Lower leg skin (tissue), 4 donors: ENCODE results near the gene PLCB1. TPM values are rescaled to one million over a fixed set of nuclear protein-coding genes. Genes with fewer than 3 reads are reported as not detected.

Experiments
- DNase-seq, 2 donors: peaks; one replicate each; pipeline ENCODE4 v3.0.0-alpha.2; 2019; ENCODE audit warnings: low spot score in 2 of 2
- H3K4me3 ChIP-seq: fragments of 200-600 bp; sonication (generic); 2 replicates; pipeline ENCODE4 v1.5.1; 2017; ENCODE audit warnings: mild to moderate bottlenecking, low read depth; ENCODE audit not compliant: poor library complexity, severe bottlenecking
- POLR2A ChIP-seq, 2 donors: fragments of 450-650 bp; IDR thresholded peaks; one replicate each; pipeline ENCODE4 v1.6.1; 2016 to 2017; ENCODE audit warnings: antibody characterized with exemption in 2 of 2, mild to moderate bottlenecking in 1 of 2, moderate library complexity in 1 of 2
- WGBS, 2 donors: methylation state at CpG; one replicate each; pipeline ENCODE4 v1.1.5; 2018; 5-methylcytosine and 5-hydroxymethylcytosine counted together
- intact Hi-C: fragments of 100-400 bp; cut with DNase I; formaldehyde crosslinking; loops from one replicate; pipeline ENCODE4 v1.15.0; 2023; ENCODE audit warnings: low total_unique reads
- total RNA-seq, 4 donors: library from RNA; depleted of rRNA; stranded (reverse); fragments of >200 nt; gene quantifications; one replicate each; pipeline ENCODE4 v1.1.0, GENCODE V29; 2016
- TF ChIP-seq, protein P1 (sequence below), 3 donors: fragments of 450-650 bp; IDR thresholded peaks; one replicate each; pipeline ENCODE4 v1.5.1; 2016; ENCODE audit warnings: antibody characterized with exemption in 3 of 3, mild to moderate bottlenecking in 3 of 3, moderate library complexity in 2 of 3

The PLCB1 gene
- total RNA-seq, 4 donors from 2014 or later: 4.1 to 16.2 (median 9.1) TPM

DNA sequence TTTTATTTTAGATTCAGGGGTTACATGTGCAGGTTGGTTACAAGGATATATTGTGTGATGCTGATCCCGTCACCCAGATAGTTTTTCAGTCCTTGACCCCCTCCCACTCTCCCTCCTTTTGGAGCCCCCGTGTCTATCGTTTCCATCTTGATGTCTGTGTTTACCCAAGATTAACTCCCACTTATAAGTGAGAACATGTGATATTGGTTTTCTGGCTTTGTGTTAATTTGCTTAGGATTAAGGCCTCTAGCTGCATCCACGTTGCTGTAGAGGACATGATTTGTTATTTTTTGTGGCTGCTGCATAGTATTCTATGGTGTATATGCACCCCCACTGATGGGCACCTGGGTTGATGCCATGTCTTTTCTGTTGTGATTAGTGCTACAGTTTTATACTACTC lies 178.6 kb downstream of the PLCB1 start:
- TF ChIP-seq POLR2A (IDR thresholded peaks at IDR 0.05): no peak
- TF ChIP-seq, protein P1, sequence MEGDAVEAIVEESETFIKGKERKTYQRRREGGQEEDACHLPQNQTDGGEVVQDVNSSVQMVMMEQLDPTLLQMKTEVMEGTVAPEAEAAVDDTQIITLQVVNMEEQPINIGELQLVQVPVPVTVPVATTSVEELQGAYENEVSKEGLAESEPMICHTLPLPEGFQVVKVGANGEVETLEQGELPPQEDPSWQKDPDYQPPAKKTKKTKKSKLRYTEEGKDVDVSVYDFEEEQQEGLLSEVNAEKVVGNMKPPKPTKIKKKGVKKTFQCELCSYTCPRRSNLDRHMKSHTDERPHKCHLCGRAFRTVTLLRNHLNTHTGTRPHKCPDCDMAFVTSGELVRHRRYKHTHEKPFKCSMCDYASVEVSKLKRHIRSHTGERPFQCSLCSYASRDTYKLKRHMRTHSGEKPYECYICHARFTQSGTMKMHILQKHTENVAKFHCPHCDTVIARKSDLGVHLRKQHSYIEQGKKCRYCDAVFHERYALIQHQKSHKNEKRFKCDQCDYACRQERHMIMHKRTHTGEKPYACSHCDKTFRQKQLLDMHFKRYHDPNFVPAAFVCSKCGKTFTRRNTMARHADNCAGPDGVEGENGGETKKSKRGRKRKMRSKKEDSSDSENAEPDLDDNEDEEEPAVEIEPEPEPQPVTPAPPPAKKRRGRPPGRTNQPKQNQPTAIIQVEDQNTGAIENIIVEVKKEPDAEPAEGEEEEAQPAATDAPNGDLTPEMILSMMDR (IDR thresholded peaks at IDR 0.05): no peak
- no peak for DNase-seq
- no peak overlapping the region for H3K4me3 ChIP-seq
- intact Hi-C loops: no loop called here
- WGBS, 2 donors: 68 to 74% methylated on average over 4 of the region's 4 CpGs

DNA sequence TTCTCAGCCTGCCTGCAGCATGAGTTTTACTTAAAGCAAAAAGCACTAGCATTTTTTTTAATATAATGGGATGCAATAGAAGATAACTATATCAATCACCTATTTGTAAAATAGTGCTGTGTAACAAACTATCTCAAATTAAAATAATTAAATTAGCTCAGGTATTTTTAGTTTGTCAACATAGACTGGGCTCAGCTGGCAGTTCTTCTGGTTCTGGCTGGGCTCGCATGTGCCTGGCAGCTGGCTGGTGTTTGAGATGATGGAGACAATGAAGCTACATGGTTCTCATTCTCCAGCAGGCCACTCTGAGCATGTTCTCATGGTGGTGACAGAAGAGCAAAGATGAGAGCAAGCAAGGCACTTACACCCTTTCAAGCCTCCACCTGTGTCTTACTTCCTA lies 181.0 kb downstream of the PLCB1 start:
- no peak overlapping the region for H3K4me3 ChIP-seq
- intact Hi-C loops: no loop called here
- TF ChIP-seq POLR2A (IDR thresholded peaks at IDR 0.05): no peak
- TF ChIP-seq, protein P1 (IDR thresholded peaks at IDR 0.05): no peak
- 94 to 96% methylated on average over 1 of the region's 1 CpG for WGBS, 2 donors
- no peak for DNase-seq

GRCh38 chr20:8315639-8316573 lies 183.8 kb downstream of the PLCB1 start:
- TF ChIP-seq, protein P1 (IDR thresholded peaks at IDR 0.05): no peak
- no peak for TF ChIP-seq POLR2A (IDR thresholded peaks at IDR 0.05)
- H3K4me3 ChIP-seq: no peak overlapping the region
- intact Hi-C loops: no loop called here
- no peak for DNase-seq
- 83 to 84% methylated on average over 10 of the region's 10 CpGs for WGBS, 2 donors

DNA sequence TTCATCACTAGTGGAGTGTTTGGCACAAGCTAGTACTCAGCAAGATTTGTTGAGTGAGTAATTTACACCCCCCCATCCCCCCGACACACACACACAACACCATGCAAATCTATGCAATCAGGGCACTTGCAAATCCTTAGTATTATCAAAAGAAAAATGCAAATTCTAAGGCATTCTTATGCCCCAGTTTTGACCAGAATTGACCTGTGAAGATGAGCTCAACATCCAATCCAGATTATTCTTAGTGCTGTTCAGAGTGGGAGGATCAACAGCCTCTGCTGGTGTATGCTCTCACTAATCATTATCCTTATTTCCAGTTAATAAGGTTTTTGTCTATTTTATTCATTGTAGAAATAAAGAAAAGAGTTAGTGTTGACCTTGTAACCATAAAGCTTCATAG lies 185.4 kb downstream of the PLCB1 start:
- 100% methylated on average over 1 of the region's 1 CpG for WGBS, 2 donors
- no peak overlapping the region for H3K4me3 ChIP-seq
- no peak for TF ChIP-seq POLR2A (IDR thresholded peaks at IDR 0.05)
- TF ChIP-seq, protein P1 (IDR thresholded peaks at IDR 0.05): no peak

DNA sequence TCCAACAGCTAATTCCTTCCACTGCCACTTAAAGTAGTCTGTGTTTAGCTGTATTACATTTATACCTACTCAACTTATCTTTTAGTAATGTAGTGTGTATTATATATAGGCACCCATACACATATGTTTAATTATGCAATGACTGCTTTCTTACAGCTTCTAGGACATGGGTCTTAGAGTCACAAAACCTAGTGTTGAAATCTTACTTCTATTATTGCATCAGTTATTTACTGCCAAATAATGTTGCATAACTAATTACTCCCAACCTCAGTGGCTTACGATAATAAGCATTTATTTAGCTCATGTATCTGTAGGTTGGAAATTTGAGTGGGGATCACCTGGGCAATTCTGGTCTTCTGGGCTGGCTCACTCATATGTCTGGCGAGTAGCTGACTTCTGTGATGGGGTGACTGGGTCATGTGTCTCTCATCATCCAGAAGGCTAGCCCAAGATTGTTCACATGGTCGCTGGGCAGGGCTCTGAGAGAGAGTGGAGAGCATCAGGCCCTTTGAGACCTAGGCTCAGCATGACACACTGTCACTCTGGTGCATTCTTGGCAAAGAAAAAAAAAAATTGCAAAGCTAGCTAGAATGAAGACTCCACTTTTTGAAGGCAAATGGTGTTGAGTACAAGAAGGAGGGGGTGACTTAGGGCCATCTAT lies 187.0 kb downstream of the PLCB1 start:
- DNase-seq: no peak
- intact Hi-C loops: no loop called here
- H3K4me3 ChIP-seq: no peak overlapping the region
- TF ChIP-seq, protein P1 (IDR thresholded peaks at IDR 0.05): no peak
- TF ChIP-seq POLR2A (IDR thresholded peaks at IDR 0.05): no peak
- 60 to 62% methylated on average over 3 of the region's 3 CpGs for WGBS, 2 donors

More for the DNA sequence above, 185.4 kb downstream of the PLCB1 start:
- DNase-seq: no peak
- intact Hi-C loops: no loop called here
